Activated CD8-positive, alpha-beta memory T cell treated with anti-CD3 and anti-CD28 coated beads, Interleukin-2, amount 50 U/mL, for 24 hours (primary cell): ENCODE measurements around the gene ZSWIM4.
A peak's percentile ranks its signal among the peaks of the same experiment; 100 is the strongest.

ENCODE experiments used
- DNase-seq: peaks from one replicate; pipeline ENCODE4 v3.0.0-alpha.2; 2020; ENCODE audit errors: extremely low read depth

The ZSWIM4 gene

DNA sequence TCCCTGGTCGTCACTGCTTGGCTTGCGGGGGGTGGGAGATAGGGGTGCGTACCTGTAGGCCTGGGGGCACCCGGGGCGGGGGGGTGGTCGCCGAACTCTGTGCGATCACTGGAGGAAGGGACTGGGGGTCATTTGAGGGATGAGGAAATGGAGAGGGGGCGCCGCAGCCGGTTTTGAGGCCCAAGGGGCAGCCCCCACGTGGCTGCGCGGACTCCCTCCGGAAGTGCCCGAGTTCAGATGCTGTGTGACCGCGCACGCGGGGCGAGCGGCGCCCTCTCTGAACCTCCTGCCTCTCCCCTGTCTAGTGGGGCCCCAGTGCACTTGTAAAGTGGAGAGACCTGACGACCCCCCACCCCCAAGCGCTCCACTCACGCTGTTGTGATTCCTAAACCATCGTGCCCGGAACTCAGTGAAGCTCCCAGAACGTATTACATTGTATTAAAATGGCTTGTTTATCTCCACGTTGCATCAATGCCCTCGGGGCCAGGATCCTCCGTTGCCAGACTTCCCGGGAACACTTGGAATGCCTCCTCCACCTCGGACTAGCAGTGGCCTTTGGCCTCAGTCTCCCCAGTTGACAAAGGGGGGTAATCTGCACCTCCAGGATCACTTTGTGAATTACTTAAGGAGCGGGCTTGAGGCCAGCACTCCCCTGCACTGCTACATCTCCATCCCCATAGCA, 78.7 kb downstream of the ZSWIM4 start:
- DNase-seq: no peak

- DNase-seq: no peak
Measured at GRCh38 chr19:13875824-13876223, 80.6 kb downstream of the ZSWIM4 start.

DNA sequence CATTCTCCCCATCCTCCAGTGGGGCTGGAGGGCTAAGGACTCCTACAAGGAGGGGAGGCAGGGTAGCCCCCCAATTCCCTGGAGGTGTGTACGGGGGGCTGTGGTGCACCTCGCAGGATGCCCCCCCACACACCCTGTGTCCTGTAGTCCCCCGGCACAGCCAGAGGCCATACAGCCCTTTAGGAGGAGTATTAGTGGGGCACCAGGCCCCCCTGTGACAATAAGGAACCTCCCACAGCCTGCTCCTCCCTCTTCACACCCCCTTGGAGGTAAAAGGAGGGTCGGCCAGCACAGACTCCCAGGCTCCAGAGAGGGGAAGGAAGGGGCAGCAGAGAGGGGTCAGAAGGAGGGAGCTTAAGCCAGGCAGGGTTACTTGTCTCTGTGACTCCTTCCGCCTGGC, 81.6 kb downstream of the ZSWIM4 start, which contains the start of gene NANOS3:
TSS of gene NANOS3 (plus strand) at position 301 of the 400 bp plus-strand sequence. CDS start 115 bp downstream, outside the sequence.
- DNase-seq: no peak

GRCh38 chr19:13877303-13877702, 82.1 kb downstream of the ZSWIM4 start:
- DNase-seq: no peak

- DNase-seq: peak; percentile 92
Measured at GRCh38 chr19:13880059-13881043, 85.1 kb downstream of the ZSWIM4 start.

DNA sequence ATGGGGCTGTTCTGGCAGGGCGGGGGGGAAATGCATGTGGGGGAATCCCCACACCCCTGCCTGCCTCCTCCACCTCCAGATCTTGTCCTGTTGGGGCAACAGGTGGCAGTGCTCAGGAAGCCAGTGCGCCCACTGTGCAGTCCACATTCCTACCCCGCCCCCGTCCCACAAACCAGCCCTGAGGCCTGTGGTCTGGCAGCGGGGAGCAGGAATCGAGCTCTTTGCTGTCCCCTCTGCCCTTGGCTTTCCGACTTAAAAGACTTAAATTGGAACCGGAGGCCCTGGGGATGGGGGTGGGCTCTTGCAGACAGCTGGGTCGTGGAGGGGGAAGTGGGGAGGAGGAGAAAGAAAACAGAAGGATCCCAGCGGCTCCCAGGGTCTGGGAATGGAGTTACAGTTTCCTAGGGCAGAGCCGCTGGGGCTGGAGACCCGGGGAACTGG, 86.0 kb downstream of the ZSWIM4 start:
- DNase-seq: no peak
